Measurements from ENCODE around the gene KRT80.

KRT80 gene

GRCh38 chr12:52125476-52125900, 66.3 kb downstream of the KRT80 start:
- TF ChIP-seq, protein P1, sequence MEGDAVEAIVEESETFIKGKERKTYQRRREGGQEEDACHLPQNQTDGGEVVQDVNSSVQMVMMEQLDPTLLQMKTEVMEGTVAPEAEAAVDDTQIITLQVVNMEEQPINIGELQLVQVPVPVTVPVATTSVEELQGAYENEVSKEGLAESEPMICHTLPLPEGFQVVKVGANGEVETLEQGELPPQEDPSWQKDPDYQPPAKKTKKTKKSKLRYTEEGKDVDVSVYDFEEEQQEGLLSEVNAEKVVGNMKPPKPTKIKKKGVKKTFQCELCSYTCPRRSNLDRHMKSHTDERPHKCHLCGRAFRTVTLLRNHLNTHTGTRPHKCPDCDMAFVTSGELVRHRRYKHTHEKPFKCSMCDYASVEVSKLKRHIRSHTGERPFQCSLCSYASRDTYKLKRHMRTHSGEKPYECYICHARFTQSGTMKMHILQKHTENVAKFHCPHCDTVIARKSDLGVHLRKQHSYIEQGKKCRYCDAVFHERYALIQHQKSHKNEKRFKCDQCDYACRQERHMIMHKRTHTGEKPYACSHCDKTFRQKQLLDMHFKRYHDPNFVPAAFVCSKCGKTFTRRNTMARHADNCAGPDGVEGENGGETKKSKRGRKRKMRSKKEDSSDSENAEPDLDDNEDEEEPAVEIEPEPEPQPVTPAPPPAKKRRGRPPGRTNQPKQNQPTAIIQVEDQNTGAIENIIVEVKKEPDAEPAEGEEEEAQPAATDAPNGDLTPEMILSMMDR (IDR thresholded peaks at IDR 0.05; ENCODE audit: extremely low read depth, insufficient read depth, missing control alignments) = no peak
- DNase-seq (ENCODE audit: low spot score) = peak; percentile 3
- in situ Hi-C loops (cut with MboI; ENCODE audit: low pct_unique_long_range_greater_than_20kb, low sequenced_read_pairs, unreplicated experiment) = loop anchor here (10.0 kb wide), 1 partner anchor 101 kb away; no protein-coding TSS in a partner anchor

- in situ Hi-C loops (cut with MboI; ENCODE audit: low pct_unique_long_range_greater_than_20kb, low sequenced_read_pairs, unreplicated experiment) = loop anchor here (10.0 kb wide), 1 partner anchor 99 kb away; no protein-coding TSS in a partner anchor
- TF ChIP-seq, protein P1 (IDR thresholded peaks at IDR 0.05; ENCODE audit: extremely low read depth, insufficient read depth, missing control alignments) = no peak
Observed at GRCh38 chr12:52123487-52124186, 68.2 kb downstream of the KRT80 start.

GRCh38 chr12:52122904-52123303, 68.9 kb downstream of the KRT80 start:
- in situ Hi-C loops (cut with MboI; ENCODE audit: low pct_unique_long_range_greater_than_20kb, low sequenced_read_pairs, unreplicated experiment) = loop anchor here (10.0 kb wide), 1 partner anchor 98 kb away; no protein-coding TSS in a partner anchor
- TF ChIP-seq, protein P1 (IDR thresholded peaks at IDR 0.05; ENCODE audit: extremely low read depth, insufficient read depth, missing control alignments) = no peak

More at GRCh38 chr12:52123487-52124186, 68.2 kb downstream of the KRT80 start:
- peak; percentile 7 for DNase-seq (ENCODE audit: low spot score)

GRCh38 chr12:52122540-52122871, 69.3 kb downstream of the KRT80 start:
- in situ Hi-C loops (cut with MboI; ENCODE audit: low pct_unique_long_range_greater_than_20kb, low sequenced_read_pairs, unreplicated experiment) = loop anchor here (10.0 kb wide), 1 partner anchor 98 kb away; no protein-coding TSS in a partner anchor
- DNase-seq (ENCODE audit: low spot score) = peak; percentile 20
- TF ChIP-seq, protein P1 (IDR thresholded peaks at IDR 0.05; ENCODE audit: extremely low read depth, insufficient read depth, missing control alignments) = no peak

More at GRCh38 chr12:52122904-52123303, 68.9 kb downstream of the KRT80 start:
- peak; percentile 5 for DNase-seq (ENCODE audit: low spot score)

- TF ChIP-seq, protein P1 (IDR thresholded peaks at IDR 0.05; ENCODE audit: extremely low read depth, insufficient read depth, missing control alignments) = peak; percentile 87
Observed at GRCh38 chr12:52121824-52122539, 69.8 kb downstream of the KRT80 start.

GRCh38 chr12:52120951-52121823, 70.6 kb downstream of the KRT80 start:
- in situ Hi-C loops (cut with MboI; ENCODE audit: low pct_unique_long_range_greater_than_20kb, low sequenced_read_pairs, unreplicated experiment) = loop anchor here (10.0 kb wide), 1 partner anchor 96 kb away; no protein-coding TSS in a partner anchor
- peak; percentile 5 for DNase-seq (ENCODE audit: low spot score)
- TF ChIP-seq, protein P1 (IDR thresholded peaks at IDR 0.05; ENCODE audit: extremely low read depth, insufficient read depth, missing control alignments) = no peak

More at GRCh38 chr12:52121824-52122539, 69.8 kb downstream of the KRT80 start:
- in situ Hi-C loops (cut with MboI; ENCODE audit: low pct_unique_long_range_greater_than_20kb, low sequenced_read_pairs, unreplicated experiment) = loop anchor here (10.0 kb wide), 1 partner anchor 97 kb away; no protein-coding TSS in a partner anchor
- DNase-seq (ENCODE audit: low spot score) = peak; percentile 79

All from GM13977 (cell line).